HepG2 (cell line): ENCODE results near the gene LAMA1. TPM values are rescaled to one million over a fixed set of nuclear protein-coding genes. Genes with fewer than 3 reads are reported as not detected.

ENCODE experiments used
- ATAC-seq: fragments of 200-7000 bp; cut with Tn5 transposase; 3 replicates; pipeline ENCODE4 v1.9.1; 2020; ENCODE audit warnings: mild to moderate bottlenecking, moderate library complexity
- BruUV-seq: library from RNA; stranded (reverse); fragments of 400-500 nt; replicated peaks from 2 replicates; lab custom pipeline; 2021; lab: Mats Ljungman, UMichigan
- CTCF ChIA-PET: fragments of 300-600 bp; formaldehyde crosslinking; extraction: SDS; loops from one replicate; lab custom pipeline; 2021; ENCODE audit warnings: low total read pairs, inconsistent platforms, low intra/inter-chr PET ratio; lab: Yijun Ruan, JAX
- POLR2A ChIA-PET: fragments of 350-600 bp; sonication (Branson Sonifier 250); formaldehyde crosslinking; loops from one replicate; lab custom pipeline; 2020; ENCODE audit warnings: antibody characterized with exemption, inconsistent platforms; lab: Yijun Ruan, JAX
- DNase-seq: peaks from one replicate; pipeline ENCODE4 v3.0.0-alpha.2; 2015; ENCODE audit warnings: low spot score
- FAIRE-seq: peaks from 3 replicates; lab custom pipeline; 2011; peaks lifted over from hg19 to GRCh38; lab: Jason Lieb, UNC
- H2AFZ ChIP-seq: one replicate; pipeline ENCODE4 v1.6.1; 2011; ENCODE audit warnings: low read length, inconsistent platforms
- H3K27ac ChIP-seq: fragments of 300-600 bp; 3 replicates; pipeline ENCODE4 v1.8.0; 2011; ENCODE audit warnings: mixed run types, mild to moderate bottlenecking, mixed read lengths, low read length, inconsistent platforms; ENCODE audit not compliant: insufficient read depth; ENCODE audit errors: extremely low read length
- H3K27me3 ChIP-seq, 2 experiments: fragments of 200-600 bp in 1 of 2; 2 replicates in 1 of 2; 3 replicates in 1 of 2; pipeline versions ENCODE4 v1.6.0 to v1.8.0; 2011; ENCODE audit warnings: low read length in 2 of 2, mild to moderate bottlenecking in 2 of 2, moderate library complexity in 2 of 2, inconsistent platforms in 1 of 2; ENCODE audit not compliant: insufficient read depth in 2 of 2, control insufficient read depth in 1 of 2
- H3K36me3 ChIP-seq, 2 experiments: fragments of 200-600 bp in 1 of 2; replicated peaks in 1 of 2; 2 replicates in 1 of 2; 3 replicates in 1 of 2; pipeline versions ENCODE4 v1.5.1 to v1.8.0; 2011; ENCODE audit warnings: low read length in 2 of 2, inconsistent platforms in 1 of 2; ENCODE audit not compliant: insufficient read depth in 2 of 2, control insufficient read depth in 1 of 2
- H3K4me1 ChIP-seq: 2 replicates; pipeline ENCODE4 v1.5.1; 2012; ENCODE audit warnings: low read length, inconsistent platforms; ENCODE audit not compliant: insufficient read depth
- H3K4me2 ChIP-seq: 2 replicates; pipeline ENCODE4 v1.6.0; 2011; ENCODE audit warnings: low read depth, low read length, inconsistent platforms
- H3K4me3 ChIP-seq, 3 experiments: fragments of 200-600 bp in 1 of 3; sonication (generic), shearing (Covaris generic) in 1 of 3; replicated peaks in 1 of 3; 2 replicates each; pipeline ENCODE4 v1.5.1; 2011 to 2016; ENCODE audit warnings: low read length in 3 of 3, inconsistent platforms in 2 of 3, low read depth in 2 of 3, mild to moderate bottlenecking in 2 of 3, control low read depth in 1 of 3, mixed read lengths in 1 of 3; ENCODE audit not compliant: insufficient read depth in 1 of 3
- H3K79me2 ChIP-seq: one replicate; pipeline ENCODE4 v1.6.1; 2011; ENCODE audit warnings: low read length, inconsistent platforms; ENCODE audit not compliant: insufficient read depth
- H3K9ac ChIP-seq: 2 replicates; pipeline ENCODE4 v1.6.0; 2011; ENCODE audit warnings: mild to moderate bottlenecking, low read depth, low read length, inconsistent platforms; ENCODE audit not compliant: insufficient read depth
- H3K9me3 ChIP-seq: 2 replicates; pipeline ENCODE4 v1.5.1; 2012; ENCODE audit warnings: mild to moderate bottlenecking, low read length
- H4K20me1 ChIP-seq: 2 replicates; pipeline ENCODE4 v1.6.0; 2011; ENCODE audit warnings: inconsistent platforms, mild to moderate bottlenecking, low read length, moderate library complexity; ENCODE audit not compliant: insufficient read depth
- BHLHE40 ChIP-seq: IDR thresholded peaks from 2 replicates; pipeline ENCODE4 v1.6.1; 2011; ENCODE audit warnings: low read length, improper control_type of control experiment
- HDAC2 ChIP-seq: sonication (generic); formaldehyde crosslinking; IDR thresholded peaks from 2 replicates; pipeline ENCODE4 v1.4.0; 2020; ENCODE audit warnings: missing genetic modification reagents
- HES4 ChIP-seq: sonication (generic); formaldehyde crosslinking; IDR thresholded peaks from 2 replicates; pipeline ENCODE4 v1.9.0; 2021; ENCODE audit warnings: mild to moderate bottlenecking, missing genetic modification reagents, borderline replicate concordance
- HMG20B ChIP-seq: conservative IDR thresholded peaks from 2 replicates; pipeline ENCODE4 v1.6.1; 2016; ENCODE audit warnings: missing genetic modification reagents, missing compliant biosample characterization
- RFX3 ChIP-seq: IDR thresholded peaks from 2 replicates; pipeline ENCODE4 v1.6.1; 2016; ENCODE audit warnings: missing biosample characterization, missing genetic modification reagents
- STAG1 ChIP-seq: sonication (generic); formaldehyde crosslinking; IDR thresholded peaks from 2 replicates; pipeline ENCODE4 v1.4.0; 2020; ENCODE audit warnings: missing genetic modification reagents
- TEAD3 ChIP-seq: optimal IDR thresholded peaks from 2 replicates; pipeline ENCODE3; 2016; ENCODE audit warnings: borderline replicate concordance
- ZNF577 ChIP-seq: sonication (generic); formaldehyde crosslinking; IDR thresholded peaks from 2 replicates; pipeline ENCODE4 v1.4.0; 2020; ENCODE audit warnings: mild to moderate bottlenecking, low read depth, missing genetic modification reagents, borderline replicate concordance
- ZNF605 ChIP-seq: sonication (generic); formaldehyde crosslinking; IDR thresholded peaks from 2 replicates; pipeline ENCODE4 v1.8.0; 2022; ENCODE audit warnings: mild to moderate bottlenecking, missing genetic modification reagents
- ZNF788 ChIP-seq: sonication (generic); formaldehyde crosslinking; IDR thresholded peaks from 2 replicates; pipeline ENCODE4 v1.5.0; 2020; ENCODE audit warnings: mild to moderate bottlenecking, missing genetic modification reagents, borderline replicate concordance
- WGBS: methylation state at CpG from one replicate; pipeline ENCODE4 v1.1.6; 2017; ENCODE audit warnings: low lambda C conversion rate; 5-methylcytosine and 5-hydroxymethylcytosine counted together
- in situ Hi-C: cut with HindIII; loops from 2 replicates; pipeline ENCODE4 v1.10.0; 2017; ENCODE audit warnings: low pct_unique_long_range_greater_than_20kb; ENCODE audit not compliant: extremely low pct_ligation_motif_present
- intact Hi-C: fragments of 100-400 bp; cut with micrococcal nuclease; formaldehyde crosslinking; loops from one replicate; pipeline ENCODE4 v1.10.0; 2022; ENCODE audit not compliant: unreplicated experiment
- polyA plus RNA-seq, 8 experiments: library from polyadenylated mRNA; depleted of rRNA in 3 of 8; stranded (reverse) in 7 of 8; unstranded in 1 of 8; fragments of >200 nt; fragmentation: Illumina TruSeq in 4 of 8; extraction: Trizol in 4 of 8; gene quantifications; 2 replicates each; pipeline versions ENCODE4 v1.2.1 to v1.2.3, GENCODE V29; 2011 to 2016; ENCODE audit warnings: low read depth in 4 of 8, missing spikeins in 1 of 8, mixed read lengths in 1 of 8; ENCODE audit not compliant: insufficient read depth in 1 of 8
- total RNA-seq, 5 experiments: library from RNA; depleted of rRNA; stranded (reverse); fragments of >200 nt; fragmentation: Illumina TruSeq; extraction: Trizol; gene quantifications; 2 replicates each; pipeline ENCODE4 v1.2.3, GENCODE V29; 2016; ENCODE audit warnings: low read depth in 1 of 5
- TF ChIP-seq, protein P1 (sequence below): sonication (generic); formaldehyde crosslinking; IDR thresholded peaks from 2 replicates; pipeline ENCODE4 v1.5.1; 2020; ENCODE audit warnings: mild to moderate bottlenecking, missing genetic modification reagents, moderate library complexity
- TF ChIP-seq, protein P2 (sequence below): fragments of 450-650 bp; IDR thresholded peaks from 2 replicates; pipeline ENCODE4 v1.6.1; 2016
- TF ChIP-seq, protein P3 (sequence below): sonication (generic); formaldehyde crosslinking; IDR thresholded peaks from 2 replicates; pipeline ENCODE4 v1.8.0; 2022; ENCODE audit warnings: mild to moderate bottlenecking, missing genetic modification reagents, moderate library complexity

Gene LAMA1
- total and polyA plus RNA-seq, 2 of the 13 experiments (the other 11 are each of a cell fraction or from before 2014, with no cell fraction given) = 0.05 to 0.44 TPM

DNA sequence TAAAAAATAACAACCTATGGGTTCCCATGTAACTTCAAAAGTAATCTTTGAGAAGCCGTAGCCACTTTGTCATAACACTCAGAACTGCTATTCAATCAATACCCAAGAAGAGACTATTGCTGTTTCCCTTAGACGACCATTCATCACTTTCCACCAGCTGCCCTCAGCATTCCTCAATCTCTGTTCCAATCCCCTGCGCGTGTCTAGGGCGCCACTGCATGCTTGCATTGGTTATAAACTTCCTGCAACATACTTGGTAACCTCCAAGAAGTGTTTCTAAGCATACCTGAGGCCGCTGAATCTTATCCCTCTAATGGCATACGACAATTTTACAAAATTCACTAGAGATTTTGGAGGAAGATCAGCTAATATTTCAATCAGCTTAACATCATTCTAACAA is 134.2 kb downstream of the LAMA1 start:
- 58% methylated on average over 7 of the region's 7 CpGs for WGBS
- Histone ChIP-seq H2AFZ (no peak overlapping the region), H3K9ac (no peak overlapping the region), H3K9me3 (no peaks in the 10 kb centered on the region), H3K4me3 (no peak overlapping the region), H3K4me2 (no peak overlapping the region), H3K36me3 (no peaks in the 10 kb centered on the region), H3K27me3 (no peaks in the 10 kb centered on the region), H3K79me2 (no peaks in the 10 kb centered on the region), H4K20me1 (no peaks in the 10 kb centered on the region), H3K4me1 (no peaks in the 10 kb centered on the region)
- DNase-seq (no peak), FAIRE-seq (no peak), ATAC-seq (no peak)
- no TSS peak for BruUV-seq
- POLR2A ChIA-PET = no interaction called here
- intact Hi-C loops = no loop called here
- in situ Hi-C loops = no loop called here
- peak; percentile 4; the same call in 1 of the 2 replicates for TF ChIP-seq STAG1 (CRISPR knock-in tag)
- TF ChIP-seq, protein P1, sequence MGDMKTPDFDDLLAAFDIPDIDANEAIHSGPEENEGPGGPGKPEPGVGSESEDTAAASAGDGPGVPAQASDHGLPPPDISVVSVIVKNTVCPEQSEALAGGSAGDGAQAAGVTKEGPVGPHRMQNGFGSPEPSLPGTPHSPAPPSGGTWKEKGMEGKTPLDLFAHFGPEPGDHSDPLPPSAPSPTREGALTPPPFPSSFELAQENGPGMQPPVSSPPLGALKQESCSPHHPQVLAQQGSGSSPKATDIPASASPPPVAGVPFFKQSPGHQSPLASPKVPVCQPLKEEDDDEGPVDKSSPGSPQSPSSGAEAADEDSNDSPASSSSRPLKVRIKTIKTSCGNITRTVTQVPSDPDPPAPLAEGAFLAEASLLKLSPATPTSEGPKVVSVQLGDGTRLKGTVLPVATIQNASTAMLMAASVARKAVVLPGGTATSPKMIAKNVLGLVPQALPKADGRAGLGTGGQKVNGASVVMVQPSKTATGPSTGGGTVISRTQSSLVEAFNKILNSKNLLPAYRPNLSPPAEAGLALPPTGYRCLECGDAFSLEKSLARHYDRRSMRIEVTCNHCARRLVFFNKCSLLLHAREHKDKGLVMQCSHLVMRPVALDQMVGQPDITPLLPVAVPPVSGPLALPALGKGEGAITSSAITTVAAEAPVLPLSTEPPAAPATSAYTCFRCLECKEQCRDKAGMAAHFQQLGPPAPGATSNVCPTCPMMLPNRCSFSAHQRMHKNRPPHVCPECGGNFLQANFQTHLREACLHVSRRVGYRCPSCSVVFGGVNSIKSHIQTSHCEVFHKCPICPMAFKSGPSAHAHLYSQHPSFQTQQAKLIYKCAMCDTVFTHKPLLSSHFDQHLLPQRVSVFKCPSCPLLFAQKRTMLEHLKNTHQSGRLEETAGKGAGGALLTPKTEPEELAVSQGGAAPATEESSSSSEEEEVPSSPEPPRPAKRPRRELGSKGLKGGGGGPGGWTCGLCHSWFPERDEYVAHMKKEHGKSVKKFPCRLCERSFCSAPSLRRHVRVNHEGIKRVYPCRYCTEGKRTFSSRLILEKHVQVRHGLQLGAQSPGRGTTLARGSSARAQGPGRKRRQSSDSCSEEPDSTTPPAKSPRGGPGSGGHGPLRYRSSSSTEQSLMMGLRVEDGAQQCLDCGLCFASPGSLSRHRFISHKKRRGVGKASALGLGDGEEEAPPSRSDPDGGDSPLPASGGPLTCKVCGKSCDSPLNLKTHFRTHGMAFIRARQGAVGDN (CRISPR knock-in tag) = no peak
- no peak for TF ChIP-seq ZNF788 (CRISPR knock-in tag)
- TF ChIP-seq, all 625 proteins: peak for 1
- CTCF ChIA-PET = no interaction called here
- no peak overlapping the region for H3K27ac ChIP-seq

DNA sequence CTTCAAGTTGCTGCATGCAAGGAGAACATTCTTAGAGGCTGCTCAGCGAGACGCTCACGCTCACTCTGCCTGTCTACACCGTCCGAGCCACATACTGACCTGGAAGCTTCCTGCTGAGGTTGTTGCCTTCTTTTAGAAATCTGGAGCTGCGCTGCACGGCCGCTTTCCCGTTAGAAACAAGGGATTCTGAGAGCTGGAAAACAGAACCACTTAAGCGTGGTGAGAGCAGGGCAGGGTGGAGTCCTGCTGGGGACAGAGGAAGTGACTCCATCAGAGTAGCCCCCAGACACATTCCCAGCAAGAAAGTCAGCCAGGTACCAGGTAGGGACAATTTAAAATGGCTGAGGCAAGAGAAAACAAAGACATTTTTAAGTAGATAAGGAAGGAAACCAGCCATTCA is 135.2 kb downstream of the LAMA1 start:
- Histone ChIP-seq H3K79me2 (no peaks in the 10 kb centered on the region), H3K27ac (no peak overlapping the region), H3K9me3 (no peaks in the 10 kb centered on the region), H3K9ac (no peak overlapping the region), H3K27me3 (no peaks in the 10 kb centered on the region), H3K4me1 (no peaks in the 10 kb centered on the region), H2AFZ (no peak overlapping the region), H4K20me1 (no peaks in the 10 kb centered on the region), H3K36me3 (no peaks in the 10 kb centered on the region), H3K4me2 (no peak overlapping the region), H3K4me3 (no peak overlapping the region)
- 57% methylated on average over 10 of the region's 10 CpGs for WGBS
- ChIA-PET POLR2A (no interaction called here), CTCF (no interaction called here)
- no TSS peak for BruUV-seq
- FAIRE-seq (no peak), DNase-seq (no peak), ATAC-seq (no peak)
- in situ Hi-C loops (no loop called here), intact Hi-C loops (no loop called here)
- no peak for TF ChIP-seq HMG20B (CRISPR knock-in tag)
- TF ChIP-seq, protein P2, sequence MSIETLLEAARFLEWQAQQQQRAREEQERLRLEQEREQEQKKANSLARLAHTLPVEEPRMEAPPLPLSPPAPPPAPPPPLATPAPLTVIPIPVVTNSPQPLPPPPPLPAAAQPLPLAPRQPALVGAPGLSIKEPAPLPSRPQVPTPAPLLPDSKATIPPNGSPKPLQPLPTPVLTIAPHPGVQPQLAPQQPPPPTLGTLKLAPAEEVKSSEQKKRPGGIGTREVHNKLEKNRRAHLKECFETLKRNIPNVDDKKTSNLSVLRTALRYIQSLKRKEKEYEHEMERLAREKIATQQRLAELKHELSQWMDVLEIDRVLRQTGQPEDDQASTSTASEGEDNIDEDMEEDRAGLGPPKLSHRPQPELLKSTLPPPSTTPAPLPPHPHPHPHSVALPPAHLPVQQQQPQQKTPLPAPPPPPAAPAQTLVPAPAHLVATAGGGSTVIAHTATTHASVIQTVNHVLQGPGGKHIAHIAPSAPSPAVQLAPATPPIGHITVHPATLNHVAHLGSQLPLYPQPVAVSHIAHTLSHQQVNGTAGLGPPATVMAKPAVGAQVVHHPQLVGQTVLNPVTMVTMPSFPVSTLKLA = no peak
- TF ChIP-seq BHLHE40 = no peak
- TF ChIP-seq TEAD3 (CRISPR knock-in tag) = no peak
- no peak for TF ChIP-seq RFX3 (CRISPR knock-in tag)
- TF ChIP-seq ZNF577 (CRISPR knock-in tag) = no peak
- TF ChIP-seq ZNF605 (CRISPR knock-in tag) = no peak
- TF ChIP-seq, protein P3, sequence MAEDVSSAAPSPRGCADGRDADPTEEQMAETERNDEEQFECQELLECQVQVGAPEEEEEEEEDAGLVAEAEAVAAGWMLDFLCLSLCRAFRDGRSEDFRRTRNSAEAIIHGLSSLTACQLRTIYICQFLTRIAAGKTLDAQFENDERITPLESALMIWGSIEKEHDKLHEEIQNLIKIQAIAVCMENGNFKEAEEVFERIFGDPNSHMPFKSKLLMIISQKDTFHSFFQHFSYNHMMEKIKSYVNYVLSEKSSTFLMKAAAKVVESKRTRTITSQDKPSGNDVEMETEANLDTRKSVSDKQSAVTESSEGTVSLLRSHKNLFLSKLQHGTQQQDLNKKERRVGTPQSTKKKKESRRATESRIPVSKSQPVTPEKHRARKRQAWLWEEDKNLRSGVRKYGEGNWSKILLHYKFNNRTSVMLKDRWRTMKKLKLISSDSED = no peak
- TF ChIP-seq HDAC2 = no peak
- no peak for TF ChIP-seq HES4
